PC-9 (cell line): Measurements from ENCODE around the gene TIAM2. TPM values are rescaled to one million over a fixed set of nuclear protein-coding genes. Genes with fewer than 3 reads are reported as not detected.

Source experiments
- BruUV-seq: library from RNA; stranded (reverse); fragments of 400-500 nt; replicated peaks from 2 replicates; lab custom pipeline; 2021; lab: Mats Ljungman, UMichigan
- CTCF ChIA-PET: fragments of 300-600 bp; sonication (Branson Sonifier 250); formaldehyde crosslinking; loops from one replicate; lab custom pipeline; 2022; ENCODE audit warnings: antibody characterized with exemption; lab: Charles Lee
- POLR2A ChIA-PET: fragments of 300-600 bp; sonication (Branson Sonifier 250); formaldehyde crosslinking; loops from one replicate; lab custom pipeline; 2022; ENCODE audit warnings: antibody characterized with exemption; ENCODE audit not compliant: unreplicated experiment; lab: Charles Lee
- DNase-seq, 2 experiments: peaks; one replicate each; pipeline versions ENCODE4 v3.0.0 to v3.0.0-alpha.2; 2015 to 2022; ENCODE audit warnings: mixed read lengths in 1 of 2
- H2AFZ ChIP-seq: fragments of 200-600 bp; sonication (generic); 2 replicates; pipeline ENCODE4 v1.8.1; 2017; ENCODE audit warnings: antibody characterized with exemption
- H3F3A ChIP-seq: fragments of 200-600 bp; sonication (generic); 2 replicates; pipeline ENCODE4 v1.8.1; 2017; ENCODE audit warnings: antibody characterized with exemption, mild to moderate bottlenecking, low read depth; ENCODE audit not compliant: insufficient read depth
- H3K27ac ChIP-seq: fragments of 200-600 bp; sonication (generic); 2 replicates; pipeline ENCODE4 v1.6.1; 2016; ENCODE audit warnings: mixed run types
- H3K27me3 ChIP-seq: fragments of 200-600 bp; sonication (generic); 2 replicates; pipeline ENCODE4 v1.6.1; 2016; ENCODE audit warnings: low read depth, mixed run types; ENCODE audit not compliant: insufficient read depth
- H3K36me3 ChIP-seq: fragments of 200-600 bp; sonication (generic); 2 replicates; pipeline ENCODE4 v1.6.1; 2016; ENCODE audit warnings: low read depth, mixed run types
- H3K4me1 ChIP-seq: fragments of 200-600 bp; sonication (generic); replicated peaks from 2 replicates; pipeline ENCODE4 v1.6.1; 2016; ENCODE audit warnings: mixed run types; ENCODE audit not compliant: insufficient read depth
- H3K4me2 ChIP-seq: fragments of 200-600 bp; sonication (generic); 2 replicates; pipeline ENCODE4 v1.6.1; 2017; ENCODE audit warnings: mixed run types
- H3K4me3 ChIP-seq: fragments of 200-600 bp; sonication (generic); 2 replicates; pipeline ENCODE4 v1.6.1; 2016; ENCODE audit warnings: mixed run types
- H3K79me2 ChIP-seq: fragments of 200-600 bp; sonication (generic); 2 replicates; pipeline ENCODE4 v1.6.1; 2017; ENCODE audit warnings: low read depth, mixed run types
- H3K9me2 ChIP-seq: fragments of 200-600 bp; sonication (generic); 2 replicates; pipeline ENCODE4 v1.8.1; 2017; ENCODE audit warnings: mild to moderate bottlenecking; ENCODE audit not compliant: insufficient read depth
- H3K9me3 ChIP-seq: fragments of 200-600 bp; sonication (generic); 2 replicates; pipeline ENCODE4 v1.8.1; 2016; ENCODE audit warnings: low read depth; ENCODE audit not compliant: insufficient read depth
- H4K20me1 ChIP-seq: fragments of 200-600 bp; sonication (generic); 2 replicates; pipeline ENCODE4 v1.8.1; 2017; ENCODE audit not compliant: insufficient read depth
- EZH2 ChIP-seq: fragments of 200-600 bp; sonication (generic); IDR thresholded peaks from 2 replicates; pipeline ENCODE4 v1.8.0; 2017; ENCODE audit warnings: antibody characterized with exemption, low read depth
- intact Hi-C: fragments of 100-400 bp; cut with micrococcal nuclease; formaldehyde crosslinking; loops from one replicate; pipeline ENCODE4 v1.10.0; 2022; ENCODE audit not compliant: unreplicated experiment
- total RNA-seq: library from RNA; stranded (reverse); gene quantifications from 2 replicates; pipeline ENCODE4 v1.2.3, GENCODE V29; 2021
- TF ChIP-seq, protein P1 (sequence below): fragments of 200-600 bp; sonication (generic); conservative IDR thresholded peaks from 2 replicates; pipeline ENCODE4 v1.6.1; 2017; ENCODE audit warnings: mixed run types, antibody characterized with exemption, mild to moderate bottlenecking, moderate library complexity

The TIAM2 gene
- total RNA-seq, 1 experiment from 2014 or later, result 11.4 TPM

DNA sequence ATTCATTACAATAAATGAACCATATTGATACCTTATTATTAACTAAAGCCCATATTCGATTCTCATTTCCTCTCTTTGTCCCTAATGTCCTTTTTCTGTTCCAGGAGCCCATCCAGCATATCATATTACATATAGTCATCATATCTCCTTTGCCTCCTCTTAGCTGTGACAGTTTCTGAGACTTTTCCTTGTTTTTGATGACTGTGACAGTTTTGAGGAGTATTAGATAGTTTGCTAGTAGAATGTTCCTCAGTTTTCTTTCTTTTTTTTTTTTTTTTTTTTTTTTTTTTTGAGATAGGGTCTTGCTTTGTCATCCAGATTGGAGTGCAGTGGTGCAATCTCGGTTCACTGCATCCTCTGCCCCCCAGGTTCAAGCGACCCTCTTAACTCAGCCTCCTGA, 61.6 kb downstream of the TIAM2 start:
- no TSS peak for BruUV-seq
- Histone ChIP-seq H3F3A (no peaks in the 10 kb centered on the region), H4K20me1 (no peaks in the 10 kb centered on the region), H3K4me3 (no peak overlapping the region), H3K36me3 (no peaks in the 10 kb centered on the region), H3K27ac (no peak overlapping the region), H3K9me2 (no peaks in the 10 kb centered on the region), H3K79me2 (no peaks in the 10 kb centered on the region), H3K9me3 (no peaks in the 10 kb centered on the region), H3K4me1 (no peaks in the 10 kb centered on the region), H3K27me3 (no peaks in the 10 kb centered on the region), H2AFZ (no peak overlapping the region), H3K4me2 (no peak overlapping the region)
- DNase-seq, result no peak
- CTCF ChIA-PET, result no interaction called here
- intact Hi-C loops, result no loop called here
- no peak for TF ChIP-seq EZH2
- TF ChIP-seq, protein P1, sequence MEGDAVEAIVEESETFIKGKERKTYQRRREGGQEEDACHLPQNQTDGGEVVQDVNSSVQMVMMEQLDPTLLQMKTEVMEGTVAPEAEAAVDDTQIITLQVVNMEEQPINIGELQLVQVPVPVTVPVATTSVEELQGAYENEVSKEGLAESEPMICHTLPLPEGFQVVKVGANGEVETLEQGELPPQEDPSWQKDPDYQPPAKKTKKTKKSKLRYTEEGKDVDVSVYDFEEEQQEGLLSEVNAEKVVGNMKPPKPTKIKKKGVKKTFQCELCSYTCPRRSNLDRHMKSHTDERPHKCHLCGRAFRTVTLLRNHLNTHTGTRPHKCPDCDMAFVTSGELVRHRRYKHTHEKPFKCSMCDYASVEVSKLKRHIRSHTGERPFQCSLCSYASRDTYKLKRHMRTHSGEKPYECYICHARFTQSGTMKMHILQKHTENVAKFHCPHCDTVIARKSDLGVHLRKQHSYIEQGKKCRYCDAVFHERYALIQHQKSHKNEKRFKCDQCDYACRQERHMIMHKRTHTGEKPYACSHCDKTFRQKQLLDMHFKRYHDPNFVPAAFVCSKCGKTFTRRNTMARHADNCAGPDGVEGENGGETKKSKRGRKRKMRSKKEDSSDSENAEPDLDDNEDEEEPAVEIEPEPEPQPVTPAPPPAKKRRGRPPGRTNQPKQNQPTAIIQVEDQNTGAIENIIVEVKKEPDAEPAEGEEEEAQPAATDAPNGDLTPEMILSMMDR, result no peak
- POLR2A ChIA-PET, result no interaction called here

DNA sequence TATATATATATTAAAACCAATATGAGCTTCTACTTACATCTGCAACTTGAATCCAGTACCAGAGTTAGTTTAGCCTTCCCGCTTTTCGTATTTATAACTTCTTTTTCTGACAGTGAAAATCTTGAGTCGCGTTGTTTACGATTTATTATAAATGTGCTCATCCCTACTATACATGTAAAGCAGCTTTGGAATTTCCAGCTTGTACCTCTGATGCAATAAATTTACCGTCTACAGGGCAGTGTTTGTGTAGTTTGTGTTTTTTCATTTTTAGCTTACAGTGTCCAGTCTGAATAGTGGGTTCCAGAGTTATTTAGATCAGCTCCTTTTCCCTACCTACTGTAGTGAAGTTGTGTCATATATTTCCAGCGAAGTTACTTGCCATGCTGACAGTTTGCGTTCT, 66.3 kb downstream of the TIAM2 start:
- peaks cover 12% of the 10 kb centered on the region for H3K4me1 ChIP-seq
- BruUV-seq, result no TSS peak
- H3K36me3 ChIP-seq, result no peaks in the 10 kb centered on the region
- no peaks in the 10 kb centered on the region for H4K20me1 ChIP-seq
- H3K9me3 ChIP-seq, result no peaks in the 10 kb centered on the region
- H3K4me3 ChIP-seq, result no peak overlapping the region
- H3F3A ChIP-seq, result peaks cover 8% of the 10 kb centered on the region
- ChIA-PET POLR2A (no interaction called here), CTCF (no interaction called here)
- H3K27ac ChIP-seq, result no peak overlapping the region
- intact Hi-C loops, result no loop called here
- H3K4me2 ChIP-seq, result no peak overlapping the region
- TF ChIP-seq, protein P1, result no peak
- no peak for TF ChIP-seq EZH2
- no peak overlapping the region for H2AFZ ChIP-seq
- H3K9me2 ChIP-seq, result no peaks in the 10 kb centered on the region
- no peaks in the 10 kb centered on the region for H3K79me2 ChIP-seq
- H3K27me3 ChIP-seq, result no peaks in the 10 kb centered on the region
- DNase-seq, result no peak

DNA sequence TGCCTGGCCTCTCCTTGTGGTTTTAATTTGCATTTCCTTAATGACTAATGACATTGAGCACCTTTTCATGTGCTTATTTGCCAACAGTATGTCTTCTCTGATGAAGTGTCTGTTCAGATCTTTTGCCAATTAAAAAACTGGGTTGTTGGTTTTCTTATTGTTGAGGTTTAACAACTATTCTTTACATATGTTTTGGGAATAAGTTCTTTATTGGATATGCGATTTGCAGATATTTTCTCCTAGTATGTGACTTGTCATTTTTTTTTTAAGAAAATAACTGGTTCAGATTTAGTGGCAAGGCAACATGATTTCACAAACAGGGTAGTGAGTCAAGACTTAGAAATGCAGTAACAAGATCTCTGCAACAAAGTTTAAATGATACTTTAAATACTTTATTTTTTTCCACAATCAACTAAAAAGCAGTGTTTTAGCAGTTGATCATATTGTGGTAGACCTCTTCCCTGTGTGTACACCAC, 67.8 kb downstream of the TIAM2 start:
- no peaks in the 10 kb centered on the region for H3K9me3 ChIP-seq
- H3K4me2 ChIP-seq, result peak overlapping the region; percentile 38
- H3K4me1 ChIP-seq, result peaks cover 12% of the 10 kb centered on the region
- H4K20me1 ChIP-seq, result no peaks in the 10 kb centered on the region
- no peak for TF ChIP-seq EZH2
- TF ChIP-seq, protein P1, result no peak
- H3K36me3 ChIP-seq, result no peaks in the 10 kb centered on the region
- peaks cover 8% of the 10 kb centered on the region for H3F3A ChIP-seq
- no peaks in the 10 kb centered on the region for H3K79me2 ChIP-seq
- DNase-seq, result peak in 1 of 2 experiments; percentile 74
- ChIA-PET CTCF (interaction anchor here (0.5 kb wide), 1 partner anchor 87 kb away, joined by 3 read pairs; no protein-coding TSS in a partner anchor), POLR2A (no interaction called here)
- no TSS peak for BruUV-seq
- H2AFZ ChIP-seq, result no peak overlapping the region
- intact Hi-C loops, result no loop called here
- H3K9me2 ChIP-seq, result no peaks in the 10 kb centered on the region
- H3K27ac ChIP-seq, result peak overlapping the region; percentile 44; the same call in 1 of the 2 replicates
- no peak overlapping the region for H3K4me3 ChIP-seq
- no peaks in the 10 kb centered on the region for H3K27me3 ChIP-seq
